Ramos (cell line): ENCODE data around the gene IFNL3.
"Not testable (repeated sequence)": the region's sequence is repeated elsewhere in the genome, so short reads cannot be mapped to it uniquely, and the experiment has no call there.

Source experiments
- in situ Hi-C: fragments of 300-500 bp; cut with MboI; formaldehyde crosslinking; loops from one replicate; pipeline ENCODE4 v1.14.3; 2022; ENCODE audit warnings: low sequenced_read_pairs; ENCODE audit not compliant: unreplicated experiment

Gene IFNL3

GRCh38 chr19:39244410-39245100 lies at the start of gene IFNL3:
Gene IFNL3, minus strand, starts transcription at chr19:39245006. Its CDS starts 39 bp downstream, at chr19:39244967.
- in situ Hi-C loops, result not testable (repeated sequence)

- in situ Hi-C loops, result no loop called here
Observed at GRCh38 chr19:39293394-39293793, 48.6 kb upstream of the IFNL3 start.

DNA sequence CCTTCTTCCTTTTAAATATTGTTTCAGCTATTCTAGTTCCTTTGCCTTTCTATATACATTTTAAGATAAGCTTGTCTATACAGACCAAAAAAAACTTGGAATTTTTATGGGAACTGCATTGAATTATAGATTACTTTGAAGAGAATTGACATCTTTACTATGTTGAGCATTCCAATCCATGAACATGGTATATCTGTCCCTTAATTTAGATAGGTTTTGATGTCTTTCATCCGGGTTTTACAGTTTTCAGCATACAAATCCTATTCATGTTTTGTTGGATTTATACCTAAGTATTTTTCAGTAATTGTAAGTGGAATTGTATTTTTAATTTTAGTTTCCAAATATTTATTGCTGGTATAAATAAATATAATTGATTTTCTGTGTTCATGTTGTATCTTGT lies 39.2 kb upstream of the IFNL3 start:
- in situ Hi-C loops, result no loop called here

DNA sequence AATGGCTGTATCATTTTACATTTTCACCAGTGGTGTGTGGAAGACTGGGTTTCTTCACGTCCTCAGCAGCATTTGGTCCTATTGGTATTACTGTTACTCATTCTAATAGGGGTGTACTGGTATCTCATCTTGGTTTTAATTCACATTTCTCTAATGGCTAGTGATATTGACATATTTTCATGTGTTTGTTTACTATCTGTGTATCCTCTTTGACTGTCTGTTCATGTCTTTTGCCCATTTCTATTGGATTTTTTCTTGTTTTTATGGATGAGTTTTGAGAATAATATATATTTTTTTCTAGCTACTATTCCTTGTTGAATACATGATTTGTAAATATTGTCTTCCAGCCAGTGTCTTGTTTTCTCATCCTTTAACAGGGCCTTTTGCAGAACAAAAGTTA lies 37.2 kb upstream of the IFNL3 start:
- in situ Hi-C loops, result no loop called here

GRCh38 chr19:39277598-39277997 lies 32.8 kb upstream of the IFNL3 start:
- in situ Hi-C loops, result no loop called here

DNA sequence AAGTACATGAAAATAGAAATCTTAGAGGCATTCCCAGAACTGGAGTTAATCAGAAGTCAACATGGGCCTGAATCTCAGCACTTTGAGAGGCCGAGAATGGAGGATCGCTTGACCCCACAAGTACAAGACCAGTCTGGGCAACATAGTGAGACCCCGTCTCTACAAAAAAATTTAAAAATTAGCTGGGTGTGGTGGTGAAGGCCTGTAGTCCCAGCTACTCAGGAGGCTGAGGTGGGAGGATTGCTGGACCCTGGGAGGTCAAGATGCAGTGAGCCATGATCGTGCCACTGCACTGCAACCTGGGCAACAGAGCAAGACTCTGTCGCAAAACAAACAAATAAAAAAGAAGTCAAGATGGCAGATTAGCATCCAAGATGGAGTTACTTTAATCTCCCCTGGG lies 31.9 kb upstream of the IFNL3 start:
- in situ Hi-C loops, result no loop called here

GRCh38 chr19:39275578-39275977 lies 30.8 kb upstream of the IFNL3 start:
- in situ Hi-C loops, result no loop called here

DNA sequence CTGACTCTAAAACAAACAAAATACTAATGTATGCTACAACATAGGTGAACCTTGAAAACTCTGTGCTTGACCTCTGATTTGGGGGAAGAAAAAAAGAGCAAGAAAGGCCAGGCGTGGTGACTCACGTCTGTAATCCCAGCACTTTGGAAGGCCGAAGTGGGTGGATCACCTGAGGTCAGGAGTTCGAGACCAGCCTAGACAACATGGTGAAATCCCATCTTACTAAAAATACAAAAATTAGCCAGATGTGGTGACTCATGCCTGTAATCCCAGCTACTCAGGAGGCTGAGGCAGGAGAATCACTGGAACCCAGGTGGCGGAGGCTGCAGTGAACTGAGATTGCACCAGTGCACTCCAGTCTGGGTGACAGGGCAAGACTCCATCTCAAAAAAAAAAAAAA lies 29.1 kb upstream of the IFNL3 start:
- in situ Hi-C loops, result not testable (repeated sequence)

- in situ Hi-C loops, result no loop called here
Observed at GRCh38 chr19:39270036-39270871, 25.4 kb upstream of the IFNL3 start.

DNA sequence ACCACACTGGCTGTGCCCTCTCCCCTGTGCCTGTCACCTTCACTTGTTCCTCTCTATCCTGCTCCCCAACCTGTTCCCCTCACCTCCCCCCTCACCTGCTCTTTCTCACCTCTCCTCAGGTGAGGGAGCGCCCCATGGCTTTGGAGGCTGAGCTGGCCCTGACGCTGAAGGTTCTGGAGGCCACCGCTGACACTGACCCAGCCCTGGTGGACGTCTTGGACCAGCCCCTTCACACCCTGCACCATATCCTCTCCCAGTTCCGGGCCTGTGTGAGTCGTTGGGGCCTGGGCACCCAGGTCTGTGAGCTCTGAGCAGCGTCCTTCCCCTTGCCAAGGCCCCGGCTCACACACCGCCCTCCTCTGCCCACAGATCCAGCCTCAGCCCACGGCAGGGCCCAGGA lies 24.6 kb upstream of the IFNL3 start:
- in situ Hi-C loops, result not testable (repeated sequence)

DNA sequence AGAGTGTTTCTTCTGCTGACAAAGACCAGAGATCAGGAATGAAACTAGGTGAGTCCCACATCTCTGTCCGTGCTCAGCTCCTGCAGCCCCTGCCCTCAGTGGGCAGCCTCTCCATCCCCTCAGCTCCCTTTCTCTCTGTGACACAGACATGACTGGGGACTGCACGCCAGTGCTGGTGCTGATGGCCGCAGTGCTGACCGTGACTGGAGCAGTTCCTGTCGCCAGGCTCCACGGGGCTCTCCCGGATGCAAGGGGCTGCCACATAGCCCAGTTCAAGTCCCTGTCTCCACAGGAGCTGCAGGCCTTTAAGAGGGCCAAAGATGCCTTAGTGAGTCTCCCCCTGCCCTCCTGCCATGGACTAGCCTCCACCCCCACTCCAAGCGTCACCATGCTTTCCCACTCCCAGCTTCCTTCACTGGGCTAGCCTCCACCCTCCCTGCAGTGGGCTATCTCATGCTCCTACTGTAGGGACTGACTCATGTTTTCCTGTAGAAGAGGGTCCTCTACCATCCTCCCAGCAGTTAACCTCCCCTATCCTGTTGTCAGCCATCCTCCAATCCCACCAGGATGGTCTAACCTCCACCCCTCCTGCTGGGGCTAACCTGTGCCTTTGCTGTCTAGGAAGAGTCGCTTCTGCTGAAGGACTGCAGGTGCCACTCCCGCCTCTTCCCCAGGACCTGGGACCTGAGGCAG lies 23.9 kb upstream of the IFNL3 start:
- in situ Hi-C loops, result not testable (repeated sequence)

GRCh38 chr19:39268085-39268484 lies 23.3 kb upstream of the IFNL3 start, which contains the start of gene IFNL2:
Gene IFNL2, plus strand, starts transcription at chr19:39268396. Its CDS starts 173 bp downstream, at chr19:39268569.
- in situ Hi-C loops, result not testable (repeated sequence)

DNA sequence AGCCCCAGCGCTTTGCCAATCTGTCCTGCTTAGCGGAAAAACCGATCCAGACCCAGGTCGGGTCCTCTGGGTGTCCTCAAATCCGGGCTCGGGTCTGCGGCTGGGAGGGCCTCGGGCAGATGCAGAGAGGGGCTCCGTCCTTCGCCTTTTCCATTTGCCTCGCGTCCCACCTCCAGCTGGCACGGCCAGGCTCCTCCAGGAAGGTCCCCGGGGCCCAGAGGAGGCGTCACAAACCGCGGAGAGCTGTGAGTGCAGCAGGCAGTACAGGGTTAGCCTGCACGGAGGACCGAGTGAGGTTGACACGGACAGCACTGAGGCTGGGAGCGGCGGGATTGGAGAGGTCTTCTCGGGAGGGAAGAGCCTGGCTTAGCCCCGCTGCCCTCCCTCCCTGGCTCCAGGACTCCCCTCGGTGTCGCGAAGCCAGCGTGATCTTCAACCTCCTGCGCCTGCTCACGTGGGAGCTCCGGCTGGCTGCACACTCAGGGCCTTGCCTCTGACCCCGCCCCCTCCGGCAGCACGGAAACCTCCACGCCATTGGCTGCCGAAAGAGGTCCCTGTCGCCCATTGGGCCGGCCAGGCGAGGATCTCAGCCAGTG lies 20.6 kb upstream of the IFNL3 start:
- in situ Hi-C loops, result no loop called here

DNA sequence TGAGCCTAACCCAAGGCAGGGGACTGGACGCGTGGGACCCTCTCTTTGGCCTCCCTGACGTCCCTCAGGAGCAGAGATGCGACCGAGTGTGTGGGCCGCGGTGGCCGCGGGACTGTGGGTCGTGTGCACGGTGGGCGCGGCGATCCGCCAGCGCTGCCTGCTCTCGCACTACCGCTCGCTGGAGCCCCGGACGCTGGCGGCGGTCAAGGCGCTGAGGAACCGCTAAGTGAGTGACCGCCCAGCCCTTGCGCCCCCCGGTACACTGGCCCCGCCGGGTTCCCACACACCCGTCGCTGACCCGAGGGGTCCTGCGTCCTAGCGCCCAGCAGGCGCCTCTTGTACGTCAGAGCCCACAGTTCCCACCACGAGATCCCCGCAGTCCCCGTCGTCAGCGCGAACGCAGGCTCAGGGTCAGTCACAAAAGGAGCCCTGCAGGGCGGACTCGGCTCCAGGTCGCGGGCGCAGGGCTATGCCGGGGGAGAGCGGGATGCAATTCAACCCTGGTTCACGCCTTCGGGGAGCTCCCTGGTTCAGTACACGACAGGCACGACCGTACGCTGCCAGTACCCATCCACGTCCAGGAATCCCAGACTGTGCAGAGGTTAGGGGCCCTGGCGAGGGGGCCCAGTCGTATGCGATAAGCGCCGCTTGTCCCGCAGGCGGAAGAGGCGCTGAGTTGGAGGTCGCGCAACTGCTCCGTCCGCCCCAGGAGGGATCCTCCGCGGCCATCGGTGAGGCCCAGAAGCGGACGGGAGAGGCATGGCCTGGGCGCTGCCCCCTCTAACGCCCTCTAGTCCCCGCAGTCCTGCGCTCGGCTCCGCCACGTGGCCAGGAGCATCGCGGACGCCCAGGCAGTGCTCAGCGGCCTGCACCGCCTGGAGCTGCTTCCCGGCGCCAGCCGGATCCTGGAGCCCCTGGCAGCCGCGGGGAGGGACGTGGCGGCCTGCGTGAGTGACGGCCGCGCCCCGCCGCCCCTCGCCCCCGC lies 19.8 kb upstream of the IFNL3 start:
- in situ Hi-C loops, result no loop called here

DNA sequence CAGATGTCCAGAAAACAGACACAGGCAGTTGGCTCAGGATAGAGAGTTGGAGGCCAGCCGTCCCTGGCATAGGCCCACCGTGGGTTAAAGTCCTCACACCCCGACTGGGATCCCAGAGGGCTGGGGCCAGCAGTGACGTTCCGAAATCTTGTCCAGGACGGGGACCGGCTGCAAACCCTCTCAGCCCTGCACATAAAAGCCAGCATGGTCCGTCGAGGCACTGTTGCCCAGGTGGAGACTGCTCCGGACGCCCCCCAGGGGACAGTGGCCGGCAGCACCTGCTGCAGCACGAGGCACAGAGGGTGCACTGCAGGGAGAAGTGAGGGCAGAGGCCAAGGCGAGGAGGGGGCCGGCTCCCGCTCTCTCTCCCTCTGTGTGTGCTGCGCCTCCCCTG lies 19.1 kb upstream of the IFNL3 start:
- in situ Hi-C loops, result no loop called here

DNA sequence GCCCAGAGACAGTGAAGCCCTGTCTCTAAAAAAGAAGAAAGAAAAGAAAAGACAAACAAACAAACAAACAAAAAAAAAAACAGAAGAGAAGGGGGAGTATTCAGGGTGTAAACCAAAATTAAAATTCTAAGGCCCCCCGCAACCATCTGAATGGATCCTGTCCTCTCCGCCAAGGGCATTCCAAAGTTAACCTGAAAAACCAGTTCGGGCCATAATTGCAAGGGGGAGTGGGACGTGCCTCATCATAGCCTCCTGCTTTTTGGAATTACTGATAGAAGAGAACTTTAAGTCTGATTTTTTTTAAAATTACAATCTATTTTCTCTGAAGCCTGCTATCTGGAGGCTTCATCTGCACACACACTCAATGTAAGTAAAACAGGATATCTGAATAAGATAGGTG lies 17.7 kb upstream of the IFNL3 start:
- in situ Hi-C loops, result no loop called here

DNA sequence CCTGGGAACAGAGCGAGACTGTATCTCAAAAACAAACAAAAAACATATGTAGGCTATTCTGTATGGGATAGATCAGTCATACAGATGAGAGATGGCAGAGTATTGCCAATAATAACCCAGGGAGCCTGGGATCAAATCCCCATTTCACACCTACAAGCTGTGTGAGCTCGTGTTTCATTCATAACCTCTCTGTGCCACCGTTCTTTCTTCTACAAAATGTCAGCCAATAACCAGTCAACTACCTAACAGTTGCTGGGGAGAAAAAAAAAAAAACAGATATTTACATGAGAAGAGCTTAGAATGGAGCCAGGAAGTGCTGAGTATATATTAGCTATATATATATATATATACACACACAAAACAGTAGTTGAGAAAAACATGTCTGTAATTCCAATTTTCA lies 16.9 kb upstream of the IFNL3 start:
- in situ Hi-C loops, result no loop called here

- in situ Hi-C loops, result no loop called here
Observed at GRCh38 chr19:39257227-39257626, 12.4 kb upstream of the IFNL3 start.

- in situ Hi-C loops, result no loop called here
Observed at GRCh38 chr19:39254531-39255345, 9.9 kb upstream of the IFNL3 start.
